Lung (tissue), 12 donors: ENCODE data around the gene RBP5. TPM values are rescaled to one million over a fixed set of nuclear protein-coding genes. Genes with fewer than 3 reads are reported as not detected.

ENCODE experiments used
- ATAC-seq: fragments of 200-7000 bp; cut with Tn5 transposase; one replicate; pipeline ENCODE4 v1.9.1; 2020; ENCODE audit warnings: moderate number of reproducible peaks; ENCODE audit not compliant: insufficient read depth, low FRiP score
- DNase-seq, 3 donors: peaks; one replicate each; pipeline ENCODE4 v3.0.0-alpha.2; 2013 to 2017
- H3K27ac ChIP-seq, 2 donors: one replicate each; pipeline ENCODE4 v1.5.1; 2013; ENCODE audit warnings: mild to moderate bottlenecking in 2 of 2, moderate library complexity in 2 of 2, control low read depth in 1 of 2, inconsistent platforms in 1 of 2, low read depth in 1 of 2, low read length in 1 of 2
- H3K27me3 ChIP-seq, 3 donors: one replicate each; pipeline ENCODE4 v1.5.1; 2013; ENCODE audit warnings: low read length in 2 of 3; ENCODE audit not compliant: control insufficient read depth in 3 of 3, insufficient read depth in 3 of 3
- H3K36me3 ChIP-seq, 4 donors: one replicate each; pipeline ENCODE4 v1.5.1; 2013; ENCODE audit warnings: low read length in 4 of 4, mild to moderate bottlenecking in 1 of 4, moderate library complexity in 1 of 4; ENCODE audit not compliant: control insufficient read depth in 4 of 4, insufficient read depth in 4 of 4
- H3K4me1 ChIP-seq, 5 donors: one replicate each; pipeline ENCODE4 v1.5.1; 2013; ENCODE audit warnings: low read length in 5 of 5, mild to moderate bottlenecking in 2 of 5, moderate library complexity in 1 of 5; ENCODE audit not compliant: control insufficient read depth in 5 of 5, insufficient read depth in 5 of 5
- H3K4me3 ChIP-seq: one replicate; pipeline ENCODE4 v1.5.1; 2013; ENCODE audit warnings: mild to moderate bottlenecking, control low read depth, moderate library complexity
- H3K9ac ChIP-seq, 2 donors: one replicate each; pipeline ENCODE4 v1.5.1; 2013; ENCODE audit warnings: low read length in 2 of 2, control low read depth in 1 of 2; ENCODE audit not compliant: insufficient read depth in 1 of 2
- H3K9me3 ChIP-seq, 4 donors: one replicate each; pipeline ENCODE4 v1.5.1; 2013; ENCODE audit warnings: low read length in 3 of 4, mild to moderate bottlenecking in 1 of 4, moderate library complexity in 1 of 4; ENCODE audit not compliant: control insufficient read depth in 4 of 4, insufficient read depth in 3 of 4
- WGBS, 2 donors: extraction: QIAGEN DNeasy Blood & Tissue Kit; methylation state at CpG; one replicate each; pipeline ENCODE4 v1.1.7; 2013; 5-methylcytosine and 5-hydroxymethylcytosine counted together
- polyA plus RNA-seq, 2 donors: library from polyadenylated mRNA; stranded (reverse); fragments of 200-250 nt; gene quantifications; one replicate each; pipeline ENCODE4 v1.2.1, GENCODE V29; 2013
- total RNA-seq, 2 donors: library from RNA; depleted of rRNA in 1 of 2; stranded (reverse); fragments of >200 nt in 1 of 2; gene quantifications; one replicate each; pipeline ENCODE4 v1.2.1, GENCODE V29; 2014 to 2021
- TF ChIP-seq, protein P1 (sequence below): IDR thresholded peaks from 2 replicates; pipeline ENCODE4 v1.5.1; 2012; ENCODE audit warnings: mild to moderate bottlenecking; ENCODE audit errors: control extremely low read depth, extremely low read depth
- donor health status: control.
- donor health status: control.
- donor health status: Bipolar disorder and iron deficiency.
- donor health status: healthy.
- donor health status: DM: yes; HTN: yes; CAD: no.

The RBP5 gene
- total and polyA plus RNA-seq, 4 donors: 1.9 to 3.3 (median 2.4) TPM

DNA sequence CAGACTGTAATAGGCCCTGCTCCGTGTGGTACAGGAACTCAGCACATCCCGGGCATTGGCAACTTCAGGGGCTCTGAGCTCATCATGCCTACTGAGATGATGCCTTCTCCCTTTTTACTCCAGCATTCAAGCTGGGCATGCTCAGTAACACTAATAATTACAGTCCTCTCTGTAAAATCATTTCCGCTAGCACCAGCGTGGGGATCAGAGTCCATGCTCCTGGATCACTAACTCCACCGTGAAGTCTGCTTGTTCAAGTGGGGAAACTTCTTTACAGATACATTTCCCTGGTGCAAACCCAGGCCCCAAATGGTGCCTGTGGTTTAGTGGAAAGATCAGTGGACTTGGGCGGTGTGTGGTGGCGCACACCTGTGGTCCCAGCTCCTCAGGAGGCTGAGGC is 18.2 kb upstream of the RBP5 start:
- H3K36me3 ChIP-seq: peaks cover 0 to 27% (median 19%) of the 10 kb centered on the region in 4 donors
- WGBS, 2 donors: 97 to 98% methylated on average over 7 of the region's 7 CpGs
- H3K27ac ChIP-seq: no peak overlapping the region
- DNase-seq (no peak), ATAC-seq (no peak)
- TF ChIP-seq, protein P1, sequence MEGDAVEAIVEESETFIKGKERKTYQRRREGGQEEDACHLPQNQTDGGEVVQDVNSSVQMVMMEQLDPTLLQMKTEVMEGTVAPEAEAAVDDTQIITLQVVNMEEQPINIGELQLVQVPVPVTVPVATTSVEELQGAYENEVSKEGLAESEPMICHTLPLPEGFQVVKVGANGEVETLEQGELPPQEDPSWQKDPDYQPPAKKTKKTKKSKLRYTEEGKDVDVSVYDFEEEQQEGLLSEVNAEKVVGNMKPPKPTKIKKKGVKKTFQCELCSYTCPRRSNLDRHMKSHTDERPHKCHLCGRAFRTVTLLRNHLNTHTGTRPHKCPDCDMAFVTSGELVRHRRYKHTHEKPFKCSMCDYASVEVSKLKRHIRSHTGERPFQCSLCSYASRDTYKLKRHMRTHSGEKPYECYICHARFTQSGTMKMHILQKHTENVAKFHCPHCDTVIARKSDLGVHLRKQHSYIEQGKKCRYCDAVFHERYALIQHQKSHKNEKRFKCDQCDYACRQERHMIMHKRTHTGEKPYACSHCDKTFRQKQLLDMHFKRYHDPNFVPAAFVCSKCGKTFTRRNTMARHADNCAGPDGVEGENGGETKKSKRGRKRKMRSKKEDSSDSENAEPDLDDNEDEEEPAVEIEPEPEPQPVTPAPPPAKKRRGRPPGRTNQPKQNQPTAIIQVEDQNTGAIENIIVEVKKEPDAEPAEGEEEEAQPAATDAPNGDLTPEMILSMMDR: no peak
- peaks cover 0 to 8% (median 0%) of the 10 kb centered on the region in 5 donors for H3K4me1 ChIP-seq
- H3K4me3 ChIP-seq: no peak overlapping the region
- H3K27me3 ChIP-seq: no peaks in the 10 kb centered on the region
- peaks cover 0 to 3% (median 0%) of the 10 kb centered on the region in 4 donors for H3K9me3 ChIP-seq
- no peak overlapping the region for H3K9ac ChIP-seq

DNA sequence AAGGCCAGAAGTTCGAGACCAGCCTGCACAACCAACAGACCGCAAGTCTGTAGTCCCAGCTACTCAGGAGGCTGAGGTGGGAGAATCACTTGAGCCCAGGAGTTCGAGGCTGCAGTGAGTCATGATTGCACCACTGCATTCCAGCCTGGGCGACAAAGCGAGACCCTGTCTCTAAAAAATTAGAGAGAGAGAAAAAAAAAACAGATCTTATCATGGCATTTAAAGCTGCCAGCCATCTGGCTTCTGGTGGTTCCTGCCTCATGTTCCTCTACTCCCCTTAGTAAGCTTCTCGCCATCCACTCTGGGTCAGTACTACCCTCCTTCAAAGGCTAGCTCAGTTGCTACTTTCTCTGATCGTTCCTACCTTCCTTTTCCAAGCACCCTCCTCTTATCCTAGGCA is 17.5 kb upstream of the RBP5 start:
- H3K9me3 ChIP-seq: peaks cover 0 to 3% (median 0%) of the 10 kb centered on the region in 4 donors
- H3K27ac ChIP-seq: no peak overlapping the region
- H3K4me1 ChIP-seq: peaks cover 0 to 8% (median 0%) of the 10 kb centered on the region in 5 donors
- TF ChIP-seq, protein P1: no peak
- no peak overlapping the region for H3K4me3 ChIP-seq
- 91 to 94% methylated on average over 7 of the region's 7 CpGs for WGBS, 2 donors
- ATAC-seq (no peak), DNase-seq (no peak)
- no peaks in the 10 kb centered on the region for H3K27me3 ChIP-seq
- H3K9ac ChIP-seq: no peak overlapping the region
- peaks cover 0 to 28% (median 19%) of the 10 kb centered on the region in 4 donors for H3K36me3 ChIP-seq

DNA sequence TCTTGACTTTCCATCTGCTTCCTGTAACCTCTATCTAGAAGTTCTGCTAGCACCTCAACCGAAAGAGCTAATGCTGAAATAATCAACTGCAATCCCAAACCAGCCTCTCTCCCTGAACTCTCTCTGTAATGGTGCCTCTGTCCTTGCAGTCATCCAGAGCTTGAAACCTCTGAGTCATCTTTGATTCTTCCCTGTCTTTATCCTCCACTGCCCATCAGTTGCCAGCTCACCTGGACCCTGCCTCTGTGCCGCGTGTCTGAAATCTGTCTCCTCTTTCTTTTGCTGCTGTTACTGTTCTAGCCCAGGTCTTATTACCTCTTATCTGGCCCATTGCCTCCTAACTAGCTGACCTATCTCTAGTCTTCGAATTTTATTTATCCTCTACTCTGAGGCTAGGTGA is 17.0 kb upstream of the RBP5 start:
- peaks cover 0 to 24% (median 15%) of the 10 kb centered on the region in 4 donors for H3K36me3 ChIP-seq

More for the DNA sequence above, 17.0 kb upstream of the RBP5 start:
- Histone ChIP-seq H3K27ac (no peak overlapping the region), H3K9me3 (peaks cover 0 to 3% (median 0%) of the 10 kb centered on the region in 4 donors), H3K9ac (no peak overlapping the region), H3K27me3 (no peaks in the 10 kb centered on the region), H3K4me3 (no peak overlapping the region), H3K4me1 (peaks cover 0 to 4% (median 0%) of the 10 kb centered on the region in 5 donors)
- TF ChIP-seq, protein P1: no peak
- no peak for DNase-seq
- ATAC-seq: no peak
- WGBS, 2 donors: 78 to 83% methylated on average over 4 of the region's 4 CpGs
